ENCODE measurements around the gene CNMD.

DNA sequence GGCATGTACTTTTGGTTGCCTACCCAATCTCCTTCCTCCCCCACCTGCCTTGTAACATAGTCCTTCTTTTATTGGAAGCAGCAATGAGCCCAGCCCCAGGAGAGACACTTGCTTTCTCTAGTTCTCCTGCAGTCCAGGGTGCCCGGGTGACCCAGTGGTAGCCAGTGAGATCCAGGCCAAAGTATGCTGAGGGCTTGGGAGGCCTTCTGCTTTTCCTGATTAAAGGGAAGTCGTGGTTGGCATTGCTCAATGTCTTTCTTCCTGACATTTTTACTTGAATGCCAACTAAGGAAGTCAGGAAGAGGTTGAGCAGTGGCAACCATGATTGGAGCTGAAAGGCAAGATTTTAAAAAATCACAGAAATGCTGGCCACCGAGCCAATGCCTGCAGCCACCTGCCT, 25.7 kb downstream of the CNMD start:
- TF ChIP-seq, protein P1, sequence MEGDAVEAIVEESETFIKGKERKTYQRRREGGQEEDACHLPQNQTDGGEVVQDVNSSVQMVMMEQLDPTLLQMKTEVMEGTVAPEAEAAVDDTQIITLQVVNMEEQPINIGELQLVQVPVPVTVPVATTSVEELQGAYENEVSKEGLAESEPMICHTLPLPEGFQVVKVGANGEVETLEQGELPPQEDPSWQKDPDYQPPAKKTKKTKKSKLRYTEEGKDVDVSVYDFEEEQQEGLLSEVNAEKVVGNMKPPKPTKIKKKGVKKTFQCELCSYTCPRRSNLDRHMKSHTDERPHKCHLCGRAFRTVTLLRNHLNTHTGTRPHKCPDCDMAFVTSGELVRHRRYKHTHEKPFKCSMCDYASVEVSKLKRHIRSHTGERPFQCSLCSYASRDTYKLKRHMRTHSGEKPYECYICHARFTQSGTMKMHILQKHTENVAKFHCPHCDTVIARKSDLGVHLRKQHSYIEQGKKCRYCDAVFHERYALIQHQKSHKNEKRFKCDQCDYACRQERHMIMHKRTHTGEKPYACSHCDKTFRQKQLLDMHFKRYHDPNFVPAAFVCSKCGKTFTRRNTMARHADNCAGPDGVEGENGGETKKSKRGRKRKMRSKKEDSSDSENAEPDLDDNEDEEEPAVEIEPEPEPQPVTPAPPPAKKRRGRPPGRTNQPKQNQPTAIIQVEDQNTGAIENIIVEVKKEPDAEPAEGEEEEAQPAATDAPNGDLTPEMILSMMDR (IDR thresholded peaks at IDR 0.05; ENCODE audit: poor library complexity, severe bottlenecking), result no peak
- TF ChIP-seq POLR2AphosphoS5 (IDR thresholded peaks at IDR 0.05) (no peak), SMC3 (conservative IDR thresholded peaks at IDR 0.05; ENCODE audit: poor library complexity) (no peak), EP300 (conservative IDR thresholded peaks at IDR 0.05; ENCODE audit: poor library complexity, severe bottlenecking) (no peak), EZH2 (IDR thresholded peaks at IDR 0.05; ENCODE audit: borderline replicate concordance, insufficient read depth, low read length, poor library complexity, severe bottlenecking) (no peak)
- TF ChIP-seq, protein P2, sequence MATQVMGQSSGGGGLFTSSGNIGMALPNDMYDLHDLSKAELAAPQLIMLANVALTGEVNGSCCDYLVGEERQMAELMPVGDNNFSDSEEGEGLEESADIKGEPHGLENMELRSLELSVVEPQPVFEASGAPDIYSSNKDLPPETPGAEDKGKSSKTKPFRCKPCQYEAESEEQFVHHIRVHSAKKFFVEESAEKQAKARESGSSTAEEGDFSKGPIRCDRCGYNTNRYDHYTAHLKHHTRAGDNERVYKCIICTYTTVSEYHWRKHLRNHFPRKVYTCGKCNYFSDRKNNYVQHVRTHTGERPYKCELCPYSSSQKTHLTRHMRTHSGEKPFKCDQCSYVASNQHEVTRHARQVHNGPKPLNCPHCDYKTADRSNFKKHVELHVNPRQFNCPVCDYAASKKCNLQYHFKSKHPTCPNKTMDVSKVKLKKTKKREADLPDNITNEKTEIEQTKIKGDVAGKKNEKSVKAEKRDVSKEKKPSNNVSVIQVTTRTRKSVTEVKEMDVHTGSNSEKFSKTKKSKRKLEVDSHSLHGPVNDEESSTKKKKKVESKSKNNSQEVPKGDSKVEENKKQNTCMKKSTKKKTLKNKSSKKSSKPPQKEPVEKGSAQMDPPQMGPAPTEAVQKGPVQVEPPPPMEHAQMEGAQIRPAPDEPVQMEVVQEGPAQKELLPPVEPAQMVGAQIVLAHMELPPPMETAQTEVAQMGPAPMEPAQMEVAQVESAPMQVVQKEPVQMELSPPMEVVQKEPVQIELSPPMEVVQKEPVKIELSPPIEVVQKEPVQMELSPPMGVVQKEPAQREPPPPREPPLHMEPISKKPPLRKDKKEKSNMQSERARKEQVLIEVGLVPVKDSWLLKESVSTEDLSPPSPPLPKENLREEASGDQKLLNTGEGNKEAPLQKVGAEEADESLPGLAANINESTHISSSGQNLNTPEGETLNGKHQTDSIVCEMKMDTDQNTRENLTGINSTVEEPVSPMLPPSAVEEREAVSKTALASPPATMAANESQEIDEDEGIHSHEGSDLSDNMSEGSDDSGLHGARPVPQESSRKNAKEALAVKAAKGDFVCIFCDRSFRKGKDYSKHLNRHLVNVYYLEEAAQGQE (IDR thresholded peaks at IDR 0.05; ENCODE audit: borderline replicate concordance), result no peak

Data from neural cell (in vitro differentiated cells).